LNCAP (cell line): ENCODE results near the gene GLRX.

Source experiments
- CTCF ChIP-seq: fragments of 450-650 bp; IDR thresholded peaks from 2 replicates; pipeline ENCODE4 v1.5.1; 2017; ENCODE audit warnings: mild to moderate bottlenecking

Gene GLRX

GRCh38 chr5:95863383-95863757 is 40.8 kb upstream of the GLRX start:
- TF ChIP-seq CTCF = no peak

- no peak for TF ChIP-seq CTCF
Measured at GRCh38 chr5:95862671-95863382, 40.3 kb upstream of the GLRX start.

- TF ChIP-seq CTCF = no peak
Measured at GRCh38 chr5:95861864-95862561, 39.5 kb upstream of the GLRX start.

- no peak for TF ChIP-seq CTCF
Measured at GRCh38 chr5:95861221-95861863, 38.8 kb upstream of the GLRX start.

- TF ChIP-seq CTCF = no peak
Measured at GRCh38 chr5:95859661-95860060, 37.1 kb upstream of the GLRX start.

- peak; percentile 96 for TF ChIP-seq CTCF
Measured at GRCh38 chr5:95858661-95859595, 36.4 kb upstream of the GLRX start.

GRCh38 chr5:95858023-95858461 is 35.5 kb upstream of the GLRX start:
- TF ChIP-seq CTCF = no peak
